Adrenal gland (tissue), 12 donors: ENCODE measurements around the gene NUPR1. TPM values are rescaled to one million over a fixed set of nuclear protein-coding genes. Genes with fewer than 3 reads are reported as not detected.
"Not testable (repeated sequence)": the region's sequence is repeated elsewhere in the genome, so short reads cannot be mapped to it uniquely, and the experiment has no call there.

Source experiments
- DNase-seq, 7 donors: peaks; one replicate each; pipeline ENCODE4 v3.0.0-alpha.2; 2019 to 2020
- H3K27ac ChIP-seq, 5 donors: fragments of 200-600 bp; sonication (generic) in 4 of 5; 1 replicate in 3 of 5; 2 replicates in 2 of 5; pipeline versions ENCODE4 v1.5.1 to v1.8.0; 2016 to 2020; ENCODE audit warnings: mild to moderate bottlenecking in 1 of 5
- H3K27me3 ChIP-seq: fragments of 200-600 bp; 2 replicates; pipeline ENCODE4 v1.8.0; 2021
- H3K36me3 ChIP-seq, 2 donors: fragments of 200-600 bp; replicated peaks in 1 of 2; 1 replicate in 1 of 2; 2 replicates in 1 of 2; pipeline versions ENCODE4 v1.5.1 to v1.8.0; 2018 to 2022
- H3K4me1 ChIP-seq, 2 donors: fragments of 200-600 bp; replicated peaks in 1 of 2; 1 replicate in 1 of 2; 2 replicates in 1 of 2; pipeline versions ENCODE4 v1.5.1 to v1.8.0; 2018 to 2021
- H3K4me3 ChIP-seq, 4 donors: fragments of 200-600 bp; sonication (generic) in 3 of 4; one replicate each; pipeline ENCODE4 v1.5.1; 2016 to 2018
- H3K9me3 ChIP-seq, 3 donors: fragments of 200-600 bp; sonication (generic) in 1 of 3; replicated peaks in 1 of 3; 1 replicate in 2 of 3; 2 replicates in 1 of 3; pipeline versions ENCODE4 v1.5.1 to v1.8.0; 2016 to 2021
- POLR2A ChIP-seq, 2 donors: fragments of 450-650 bp; IDR thresholded peaks; one replicate each; pipeline ENCODE4 v1.6.1; 2017; ENCODE audit warnings: antibody characterized with exemption in 2 of 2, mild to moderate bottlenecking in 2 of 2, moderate library complexity in 1 of 2
- WGBS, 4 donors: extraction: QIAGEN DNeasy Blood & Tissue Kit in 2 of 4; methylation state at CpG; one replicate each; pipeline versions ENCODE4 v1.1.5 to v1.1.7; 2013 to 2017; 5-methylcytosine and 5-hydroxymethylcytosine counted together
- intact Hi-C, 2 donors: fragments of 100-400 bp; cut with DNase I; formaldehyde crosslinking; loops; one replicate each; pipeline versions ENCODE4 v1.14.1 to v1.15.0; 2022 to 2023
- polyA plus RNA-seq, 3 donors: library from polyadenylated mRNA; stranded (reverse); fragments of 200-250 nt in 2 of 3; fragments of 350-450 nt in 1 of 3; fragmentation: Illumina TruSeq in 1 of 3; extraction: RNeasy Lipid Tissue Mini Kit (QIAGEN cat#74804) in 1 of 3; gene quantifications; one replicate each; pipeline ENCODE4 v1.2.3, GENCODE V29; 2013 to 2014
- total RNA-seq, 9 donors: library from RNA; depleted of rRNA in 4 of 9; stranded (reverse); fragments of >200 nt in 4 of 9; fragments of 120-200 nt in 1 of 9; fragmentation: NEBNext Ultra II Directional in 1 of 9; extraction: Animal tissue kit (Norgen Biotek cat#: 25700) in 1 of 9; gene quantifications; one replicate each; pipeline versions ENCODE4 v1.1.0 to v1.2.4, GENCODE V29; 2013 to 2023
- TF ChIP-seq, protein P1 (sequence below), 6 experiments: fragments of 450-650 bp in 4 of 6; fragments of 200-600 bp in 2 of 6; sonication (generic) in 1 of 6; IDR thresholded peaks; 1 replicate in 5 of 6; 2 replicates in 1 of 6; pipeline versions ENCODE4 v1.5.1 to v1.8.0; 2016 to 2021; ENCODE audit warnings: antibody characterized with exemption in 6 of 6, mild to moderate bottlenecking in 2 of 6, moderate library complexity in 1 of 6
- donor health status: healthy with polysubstance abuse.
- donor health status: Bipolar disorder and iron deficiency.
- donor health status: DM: yes; HTN: yes; CAD: no.
- donor health status: DM: no; HTN: no; CAD: no.
- donor health status: DM: no; HTN: no; CAD: no.
- donor health status: DM: yes; HTN: yes; CAD: no.

NUPR1 gene
- total and polyA plus RNA-seq, 12 donors, result 4.9 to 746 (median 226) TPM

- 91 to 96% (median 93%) methylated on average over 5 of the region's 5 CpGs for whole genome bisulfite sequencing, 4 donors
Observed at GRCh38 chr16:28569021-28569420, 30.2 kb upstream of the NUPR1 start.

GRCh38 chr16:28567292-28567691, 28.5 kb upstream of the NUPR1 start:
- H3K27ac ChIP-seq, result no peak overlapping the region
- 99 to 100% (median 100%) methylated on average over 2 of the region's 2 CpGs for WGBS, 4 donors
- H3K4me3 ChIP-seq, result no peak overlapping the region
- H3K36me3 ChIP-seq, result no peaks in the 10 kb centered on the region
- no peaks in the 10 kb centered on the region for H3K27me3 ChIP-seq
- no peaks in the 10 kb centered on the region for H3K9me3 ChIP-seq
- DNase-seq, result no peak
- peaks cover 2 to 3% of the 10 kb centered on the region in 2 donors for H3K4me1 ChIP-seq
- no peak for TF ChIP-seq POLR2A (IDR thresholded peaks at IDR 0.05)
- TF ChIP-seq, protein P1, sequence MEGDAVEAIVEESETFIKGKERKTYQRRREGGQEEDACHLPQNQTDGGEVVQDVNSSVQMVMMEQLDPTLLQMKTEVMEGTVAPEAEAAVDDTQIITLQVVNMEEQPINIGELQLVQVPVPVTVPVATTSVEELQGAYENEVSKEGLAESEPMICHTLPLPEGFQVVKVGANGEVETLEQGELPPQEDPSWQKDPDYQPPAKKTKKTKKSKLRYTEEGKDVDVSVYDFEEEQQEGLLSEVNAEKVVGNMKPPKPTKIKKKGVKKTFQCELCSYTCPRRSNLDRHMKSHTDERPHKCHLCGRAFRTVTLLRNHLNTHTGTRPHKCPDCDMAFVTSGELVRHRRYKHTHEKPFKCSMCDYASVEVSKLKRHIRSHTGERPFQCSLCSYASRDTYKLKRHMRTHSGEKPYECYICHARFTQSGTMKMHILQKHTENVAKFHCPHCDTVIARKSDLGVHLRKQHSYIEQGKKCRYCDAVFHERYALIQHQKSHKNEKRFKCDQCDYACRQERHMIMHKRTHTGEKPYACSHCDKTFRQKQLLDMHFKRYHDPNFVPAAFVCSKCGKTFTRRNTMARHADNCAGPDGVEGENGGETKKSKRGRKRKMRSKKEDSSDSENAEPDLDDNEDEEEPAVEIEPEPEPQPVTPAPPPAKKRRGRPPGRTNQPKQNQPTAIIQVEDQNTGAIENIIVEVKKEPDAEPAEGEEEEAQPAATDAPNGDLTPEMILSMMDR (IDR thresholded peaks at IDR 0.05), result no peak
- intact Hi-C loops, result no loop called here

More at GRCh38 chr16:28569021-28569420, 30.2 kb upstream of the NUPR1 start:
- Histone ChIP-seq H3K27me3 (no peaks in the 10 kb centered on the region), H3K36me3 (no peaks in the 10 kb centered on the region), H3K9me3 (no peaks in the 10 kb centered on the region), H3K27ac (no peak overlapping the region), H3K4me1 (peaks cover 0 to 2% of the 10 kb centered on the region in 2 donors), H3K4me3 (no peak overlapping the region)
- intact Hi-C loops, result no loop called here
- DNase-seq, result no peak
- TF ChIP-seq, protein P1 (IDR thresholded peaks at IDR 0.05), result no peak
- no peak for TF ChIP-seq POLR2A (IDR thresholded peaks at IDR 0.05)

GRCh38 chr16:28566233-28566925, 27.6 kb upstream of the NUPR1 start:
- 93 to 99% (median 98%) methylated on average over 3 to 4 of the region's 4 CpGs for WGBS, 4 donors
- intact Hi-C loops, DNase-seq, H3K36me3 ChIP-seq, H3K9me3 ChIP-seq, H3K27ac ChIP-seq, H3K27me3 ChIP-seq, H3K4me3 ChIP-seq: not testable (repeated sequence)
- H3K4me1 ChIP-seq, result peaks cover 11 to 12% of the 10 kb centered on the region in 2 donors

GRCh38 chr16:28563218-28563617, 24.4 kb upstream of the NUPR1 start:
- no peak overlapping the region for H3K4me3 ChIP-seq
- no peak for DNase-seq
- peaks cover 14 to 15% of the 10 kb centered on the region in 2 donors for H3K4me1 ChIP-seq
- intact Hi-C loops, result no loop called here
- 92 to 96% (median 96%) methylated on average over 6 of the region's 6 CpGs for WGBS, 4 donors
- no peaks in the 10 kb centered on the region for H3K9me3 ChIP-seq
- H3K36me3 ChIP-seq, result no peaks in the 10 kb centered on the region
- no peak overlapping the region for H3K27ac ChIP-seq
- H3K27me3 ChIP-seq, result no peaks in the 10 kb centered on the region
- TF ChIP-seq, protein P1 (IDR thresholded peaks at IDR 0.05), result no peak
- TF ChIP-seq POLR2A (IDR thresholded peaks at IDR 0.05), result no peak

- Histone ChIP-seq H3K4me3 (no peak overlapping the region), H3K27me3 (no peaks in the 10 kb centered on the region), H3K4me1 (peaks cover 14 to 15% of the 10 kb centered on the region in 2 donors), H3K9me3 (no peaks in the 10 kb centered on the region), H3K36me3 (no peaks in the 10 kb centered on the region), H3K27ac (peak overlapping the region in 1 of 5 donors; percentile 67)
- TF ChIP-seq POLR2A (IDR thresholded peaks at IDR 0.05), result no peak
- TF ChIP-seq, protein P1 (IDR thresholded peaks at IDR 0.05), result no peak
- intact Hi-C loops, result no loop called here
- WGBS, 4 donors, result 94 to 100% (median 96%) methylated on average over 4 of the region's 4 CpGs
- DNase-seq, result no peak
Observed at GRCh38 chr16:28562199-28562598, 23.4 kb upstream of the NUPR1 start.
